NCI-H128 (cell line): ENCODE measurements around the gene DUSP8.
"Not testable (repeated sequence)": the region's sequence is repeated elsewhere in the genome, so short reads cannot be mapped to it uniquely, and the experiment has no call there.

ENCODE experiments used
- DNase-seq: peaks from one replicate; lab custom pipeline; 2025; ENCODE audit not compliant: unreplicated experiment; lab: John Stamatoyannopoulos, UW

Gene DUSP8

DNA sequence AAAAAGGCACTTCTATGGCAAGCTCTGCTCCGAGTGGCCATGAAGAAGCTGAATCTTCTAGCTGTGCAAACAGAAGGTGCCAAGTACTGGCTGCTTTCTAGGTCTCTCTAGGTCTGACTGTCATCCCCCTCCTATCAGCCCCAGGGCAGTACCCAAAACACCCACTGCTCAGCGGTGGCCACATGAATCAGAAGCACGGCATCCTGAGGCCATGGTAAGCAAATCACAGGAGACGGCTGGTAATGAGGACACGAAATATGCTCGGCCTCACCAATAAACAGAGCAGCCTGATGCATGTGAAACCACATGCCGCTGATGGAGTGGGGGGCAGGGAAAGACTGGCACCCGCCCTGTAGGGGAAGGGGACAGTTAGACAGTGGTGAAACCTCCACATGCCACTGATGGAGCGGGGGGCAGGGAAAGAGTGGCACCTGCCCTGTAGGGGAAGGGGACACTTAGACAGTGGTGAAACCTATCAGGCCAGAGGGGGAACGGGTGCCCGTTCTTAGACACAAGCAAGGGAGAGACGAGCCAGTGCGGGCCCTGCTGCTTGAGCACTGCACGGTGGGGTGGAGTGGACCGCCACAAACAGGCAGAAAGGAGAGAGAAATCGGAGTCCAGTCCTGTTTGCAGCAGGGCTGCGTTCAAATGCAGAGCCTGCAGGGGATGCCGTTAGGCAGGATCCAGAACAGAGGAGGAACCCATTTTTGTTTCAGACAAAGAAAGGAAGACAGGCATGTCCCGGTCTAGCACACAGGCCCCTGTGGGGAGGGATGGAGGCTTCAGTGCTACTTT, 55.6 kb downstream of the DUSP8 start:
- no peak for DNase-seq

DNA sequence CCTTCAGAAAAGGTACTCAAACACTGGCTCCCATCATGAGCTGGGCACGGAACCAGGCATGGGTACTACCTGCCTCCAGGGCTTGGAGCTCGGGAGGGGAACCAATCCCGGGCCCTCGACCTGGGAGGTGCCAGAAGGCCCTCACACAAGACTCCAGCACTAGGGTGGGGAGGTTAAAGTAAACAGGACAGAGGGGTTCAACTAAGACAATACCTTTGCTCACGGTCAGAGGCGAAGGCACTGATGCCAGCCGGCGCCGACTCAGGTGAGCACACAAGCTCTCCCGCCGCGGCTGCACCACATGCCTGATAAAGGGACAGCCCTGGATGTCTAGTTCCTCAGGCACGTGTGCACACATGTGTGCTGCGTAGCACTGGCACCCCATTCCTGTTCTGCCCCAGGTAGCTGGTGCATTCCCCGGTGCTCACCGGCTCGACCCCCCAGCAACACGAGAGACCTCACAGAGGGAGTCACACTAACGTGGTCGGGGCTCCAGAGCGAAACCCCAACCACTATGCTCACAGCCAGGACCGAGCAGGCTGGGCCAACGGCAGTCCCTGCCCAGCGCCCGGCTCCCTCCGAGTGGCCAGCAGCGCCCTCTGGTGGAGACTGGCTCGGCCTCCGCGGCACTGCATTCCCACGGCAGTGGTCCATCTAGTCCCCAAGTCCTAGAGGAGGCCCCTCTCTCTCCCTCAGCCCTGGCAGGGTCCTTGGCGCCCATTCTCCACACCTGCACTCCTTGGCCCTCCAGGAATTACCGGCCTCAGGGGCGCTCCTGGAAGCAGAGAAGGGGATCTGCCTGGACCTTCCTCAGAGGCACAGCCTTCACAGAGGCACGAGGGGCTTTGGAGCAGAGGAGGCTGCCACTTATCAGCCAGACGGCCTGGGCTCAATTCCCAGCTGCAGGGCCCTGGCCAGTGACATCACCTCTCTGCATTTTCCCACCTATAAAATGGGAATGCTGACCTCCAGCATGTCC, 56.7 kb downstream of the DUSP8 start:
- DNase-seq: peak; percentile 51

DNA sequence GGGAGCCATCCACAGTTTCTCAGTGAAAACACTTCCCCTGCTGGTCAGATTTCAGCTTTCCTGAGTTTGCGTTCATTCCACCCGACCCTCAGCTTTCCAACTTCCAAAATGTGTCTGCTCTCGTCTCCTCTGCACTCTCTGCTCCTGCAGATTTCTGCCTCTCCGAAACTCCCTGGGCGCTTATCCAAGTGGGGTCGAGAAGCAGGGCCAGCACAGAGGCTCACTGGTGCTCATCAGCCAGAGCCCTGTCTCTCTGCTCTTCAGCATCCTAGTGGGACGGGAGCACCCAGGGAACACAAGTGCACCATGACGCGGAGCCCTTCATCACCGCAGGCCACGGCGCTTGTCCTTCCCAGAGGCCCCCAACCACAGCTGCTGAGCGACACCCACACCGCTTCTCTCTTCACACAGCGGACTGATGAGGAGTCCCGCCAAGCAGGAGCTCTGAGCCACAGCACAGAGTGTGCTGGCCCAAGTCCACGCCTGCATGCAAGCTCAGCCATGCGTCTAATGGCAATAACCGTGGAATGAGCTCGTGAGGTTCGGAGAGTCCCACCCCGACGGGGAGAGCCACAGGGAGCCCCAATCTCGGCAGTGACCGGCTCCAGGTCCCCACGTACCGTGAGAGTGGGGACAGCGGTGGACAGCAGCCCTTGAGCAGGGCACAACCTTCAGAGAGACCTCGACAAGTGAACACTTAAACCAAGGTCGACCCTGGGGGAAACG, 57.6 kb downstream of the DUSP8 start:
- DNase-seq: no peak

DNA sequence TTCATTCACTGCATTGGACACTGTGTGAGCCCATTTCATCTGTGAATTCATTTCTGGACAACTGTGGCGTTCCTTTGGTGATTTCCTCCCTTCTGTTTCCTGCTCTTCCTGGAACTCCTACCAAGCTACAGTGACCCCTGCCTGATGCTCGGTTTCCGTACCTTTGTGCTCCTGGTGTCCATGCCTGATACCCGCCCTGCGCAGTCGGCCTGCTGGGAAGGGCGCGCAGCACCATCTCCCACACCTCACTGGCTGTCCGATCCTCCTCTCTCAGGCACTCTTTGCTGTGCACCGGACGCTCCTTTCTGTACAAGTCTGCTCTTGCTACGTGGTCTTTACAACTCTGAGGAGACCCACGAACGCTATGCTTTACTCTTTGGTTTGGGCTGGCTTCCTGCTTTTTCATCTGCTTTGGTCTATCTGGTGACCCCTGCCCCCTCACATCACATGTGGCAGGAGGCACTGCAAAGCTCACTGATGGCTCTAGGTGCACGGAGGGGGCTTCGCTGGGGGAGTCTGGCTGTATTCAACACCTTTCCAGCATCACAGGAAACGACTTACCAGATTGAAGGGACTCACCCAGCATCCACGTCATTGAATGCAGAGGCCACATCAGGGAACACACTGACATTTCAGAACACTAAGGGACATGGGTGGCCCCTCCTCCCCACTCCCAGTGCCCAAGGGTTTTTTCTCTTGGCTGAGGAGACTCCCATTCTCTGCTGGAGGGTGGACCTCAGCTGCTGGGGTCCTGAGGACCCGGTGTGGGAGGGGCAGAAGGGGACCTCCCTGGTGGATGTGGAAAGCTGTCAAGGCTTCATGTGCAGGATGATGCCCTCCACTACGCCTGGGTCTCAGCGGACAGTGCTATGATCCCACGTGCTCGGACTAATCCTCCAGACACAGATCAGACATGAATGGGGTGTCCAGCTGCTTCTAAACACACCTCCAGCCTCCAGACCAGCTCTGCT, 58.5 kb downstream of the DUSP8 start:
- DNase-seq: no peak

DNA sequence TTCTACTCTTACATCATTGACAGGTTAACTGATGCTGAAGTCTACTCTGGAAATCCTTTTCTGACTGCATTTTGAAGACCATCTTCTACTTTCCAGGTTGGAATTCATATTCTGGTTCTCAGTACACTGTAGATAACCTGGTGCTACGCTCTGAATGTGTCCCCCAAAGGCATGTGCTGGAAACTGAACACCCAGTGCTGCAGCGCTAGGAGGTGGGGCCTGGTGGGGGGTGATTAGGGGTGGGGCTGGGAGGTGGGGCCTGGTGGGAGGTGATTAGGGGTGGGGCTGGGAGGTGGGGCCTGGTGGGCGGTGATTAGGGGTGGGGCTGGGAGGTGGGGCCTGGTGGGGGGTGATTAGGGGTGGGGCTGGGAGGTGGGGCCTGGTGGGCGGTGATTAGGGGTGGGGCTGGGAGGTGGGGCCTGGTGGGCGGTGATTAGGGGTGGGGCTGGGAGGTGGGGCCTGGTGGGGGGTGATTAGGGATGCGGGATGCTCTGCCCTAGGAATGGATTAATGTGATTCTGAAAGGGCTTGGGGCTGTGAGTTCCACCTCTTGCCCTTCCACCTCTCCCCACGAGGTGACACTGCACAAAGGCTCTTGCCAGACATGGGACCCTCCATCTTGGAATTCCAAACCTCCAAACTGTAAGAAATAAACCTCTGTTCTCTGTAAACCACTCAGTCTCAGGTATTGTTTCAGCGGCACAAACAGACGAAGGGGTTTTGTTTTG, 59.4 kb downstream of the DUSP8 start:
- not testable (repeated sequence) for DNase-seq

DNA sequence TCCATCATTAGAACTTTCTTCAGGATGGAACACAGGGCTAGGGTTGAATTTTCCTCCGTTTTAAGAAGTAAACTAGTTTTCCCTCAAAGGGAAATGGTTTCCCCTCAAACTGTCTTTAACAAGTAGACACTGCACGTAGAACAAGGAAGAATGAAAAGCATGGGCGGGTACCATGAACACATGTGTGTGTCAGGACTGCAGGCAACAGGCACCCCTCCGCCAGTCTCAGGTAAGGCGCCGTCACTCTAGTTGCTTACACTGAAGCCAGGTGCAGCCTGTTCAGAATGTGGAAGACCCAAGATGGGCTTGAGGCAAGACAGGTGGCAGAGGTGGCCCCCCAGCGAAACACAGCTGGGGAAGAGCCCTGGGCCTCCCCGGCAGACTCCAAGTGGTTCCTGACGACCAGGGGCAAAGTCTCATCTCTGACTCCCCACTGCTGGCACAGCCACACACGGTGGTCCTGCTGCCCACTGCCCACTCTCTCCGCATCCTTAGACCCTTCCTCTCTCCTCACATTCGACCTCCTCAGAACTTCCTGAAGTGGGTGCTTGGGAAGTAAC, 60.1 kb downstream of the DUSP8 start:
- DNase-seq: no peak

DNA sequence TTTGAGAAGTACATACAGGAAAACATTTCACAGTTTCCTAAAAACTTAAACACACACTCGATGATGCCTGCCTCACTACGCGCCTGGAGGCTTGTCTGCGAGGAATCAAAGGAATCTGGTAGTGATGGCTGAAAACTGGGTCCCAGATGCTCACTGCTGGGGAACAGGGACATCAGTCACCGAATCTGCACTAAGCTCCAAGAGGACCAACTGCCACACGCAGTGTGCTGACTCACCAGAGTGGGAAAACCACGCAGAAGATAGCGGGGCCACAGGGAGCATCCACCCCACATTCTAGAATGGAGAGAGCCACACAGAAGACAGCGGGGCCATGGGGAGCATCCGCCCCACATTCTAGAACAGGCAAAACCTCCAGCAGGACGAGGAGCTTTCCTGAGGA, 61.1 kb downstream of the DUSP8 start:
- no peak for DNase-seq

DNA sequence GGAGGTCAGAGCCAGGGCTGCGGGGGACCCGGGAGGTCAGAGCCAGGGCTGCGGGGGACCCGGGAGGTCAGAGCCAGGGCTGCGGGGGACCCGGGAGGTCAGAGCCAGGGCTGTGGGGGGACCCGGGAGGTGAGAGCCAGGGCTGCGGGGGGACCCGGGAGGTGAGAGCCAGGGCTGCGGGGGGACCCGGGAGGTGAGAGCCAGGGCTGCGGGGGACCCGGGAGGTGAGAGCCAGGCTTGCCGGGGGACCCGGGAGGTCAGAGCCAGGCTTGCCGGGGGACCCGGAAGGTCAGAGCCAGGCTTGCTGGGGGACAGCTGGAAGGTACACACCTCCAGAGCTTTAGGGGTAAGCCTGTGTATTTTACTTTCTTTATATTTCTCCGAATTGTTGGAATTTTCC, 61.7 kb downstream of the DUSP8 start:
- DNase-seq: not testable (repeated sequence)

DNA sequence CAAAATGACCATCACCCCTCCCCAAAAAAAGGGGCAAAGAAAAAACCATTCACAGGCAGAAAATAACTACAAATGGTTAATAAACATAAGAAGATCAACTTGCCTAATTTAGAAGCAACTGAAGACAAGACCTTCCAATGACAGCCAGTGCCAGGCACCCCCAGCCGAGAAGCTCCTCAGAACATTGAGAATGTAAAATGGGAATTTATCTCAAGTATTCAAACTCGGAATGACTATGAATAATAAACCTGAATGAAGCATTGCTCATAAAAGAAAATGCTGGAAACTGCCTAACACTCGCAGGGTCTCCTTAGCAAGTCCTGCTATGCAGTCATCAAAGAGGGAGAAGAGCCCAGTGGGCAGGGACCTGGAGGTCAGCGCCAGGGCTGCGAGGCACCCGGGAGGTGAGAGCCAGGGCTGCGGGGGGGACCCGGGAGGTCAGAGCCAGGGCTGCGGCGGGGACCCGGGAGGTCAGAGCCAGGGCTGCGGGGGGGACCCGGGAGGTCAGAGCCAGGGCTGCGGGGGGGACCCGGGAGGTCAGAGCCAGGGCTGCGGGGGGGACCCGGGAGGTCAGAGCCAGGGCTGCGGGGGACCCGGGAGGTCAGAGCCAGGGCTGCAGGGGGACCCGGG, 62.3 kb downstream of the DUSP8 start:
- DNase-seq: no peak

DNA sequence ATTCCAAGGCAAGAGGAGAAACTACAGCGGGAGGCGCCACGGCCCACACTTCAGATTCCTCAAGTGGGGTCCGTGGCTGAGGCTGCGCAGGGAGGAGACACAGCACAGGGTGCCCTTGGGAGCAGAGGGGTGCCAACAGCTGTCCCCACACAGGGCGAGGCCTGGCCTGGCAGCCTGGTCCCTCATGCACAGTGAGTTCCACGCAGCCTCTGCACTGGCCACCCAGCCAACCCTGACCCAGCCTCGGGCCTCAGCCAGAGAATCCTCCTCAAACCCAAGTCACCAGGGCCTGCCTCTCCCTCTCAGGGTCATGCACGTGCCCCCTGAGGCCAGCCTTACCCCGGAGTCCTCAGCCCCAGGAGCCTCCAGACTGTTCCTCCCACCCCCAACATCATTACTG, 63.1 kb downstream of the DUSP8 start:
- no peak for DNase-seq

DNA sequence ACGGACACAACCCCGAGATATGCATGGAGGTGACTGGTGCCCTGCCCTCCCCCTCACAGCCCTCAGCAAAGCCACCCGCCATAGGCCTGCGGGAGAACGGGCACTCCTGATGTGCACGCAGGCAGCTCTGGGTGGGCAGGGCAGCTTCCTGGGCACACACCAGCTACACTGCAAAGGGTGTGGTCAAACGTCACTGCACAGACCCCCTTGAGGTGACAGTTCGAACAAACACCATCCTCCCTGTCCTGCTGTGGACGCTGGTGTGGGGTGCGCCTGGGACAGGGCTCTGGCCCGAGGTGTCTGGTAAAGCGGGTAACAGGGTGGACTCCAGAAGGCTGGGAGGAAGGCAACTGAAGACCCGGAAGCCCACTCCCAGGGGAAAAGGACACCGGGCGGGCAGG, 63.6 kb downstream of the DUSP8 start:
- DNase-seq: no peak

DNA sequence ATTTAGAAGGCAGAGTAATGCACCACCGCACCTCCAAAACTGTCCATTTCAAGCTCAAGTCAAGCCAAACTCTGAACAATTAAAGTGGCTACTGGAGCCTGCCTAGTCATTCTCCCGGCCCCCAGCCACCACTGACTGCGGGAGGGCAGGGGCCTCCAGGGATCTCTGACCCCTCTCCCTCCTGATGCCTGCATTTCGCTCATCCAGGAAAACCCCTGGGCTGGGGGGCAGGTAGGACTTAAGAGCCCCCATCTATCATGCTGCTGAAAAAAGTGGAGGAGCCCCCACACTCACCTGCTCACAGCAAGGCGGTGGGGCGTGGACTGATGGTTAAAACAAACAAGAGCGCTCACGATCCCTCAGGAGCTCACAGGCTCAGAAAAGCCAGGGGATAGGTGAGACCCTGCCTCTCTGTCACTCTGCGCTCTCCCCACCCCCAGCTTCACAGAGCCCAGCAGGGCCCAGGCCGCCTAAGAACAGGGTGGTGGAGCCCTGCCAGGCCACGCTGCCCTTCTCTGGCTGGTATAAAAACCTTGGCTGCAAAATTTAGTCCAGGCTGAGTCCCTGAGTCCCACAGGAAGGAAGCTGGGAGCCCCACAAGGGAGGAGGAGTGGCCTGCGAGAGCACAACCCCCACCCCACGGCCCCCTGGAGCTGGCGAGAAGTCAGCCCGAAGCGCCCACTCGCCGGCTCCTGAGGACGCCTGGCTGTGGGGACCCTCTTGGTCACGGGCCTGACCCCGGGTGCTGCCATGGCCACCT, 64.5 kb downstream of the DUSP8 start:
- DNase-seq: no peak

DNA sequence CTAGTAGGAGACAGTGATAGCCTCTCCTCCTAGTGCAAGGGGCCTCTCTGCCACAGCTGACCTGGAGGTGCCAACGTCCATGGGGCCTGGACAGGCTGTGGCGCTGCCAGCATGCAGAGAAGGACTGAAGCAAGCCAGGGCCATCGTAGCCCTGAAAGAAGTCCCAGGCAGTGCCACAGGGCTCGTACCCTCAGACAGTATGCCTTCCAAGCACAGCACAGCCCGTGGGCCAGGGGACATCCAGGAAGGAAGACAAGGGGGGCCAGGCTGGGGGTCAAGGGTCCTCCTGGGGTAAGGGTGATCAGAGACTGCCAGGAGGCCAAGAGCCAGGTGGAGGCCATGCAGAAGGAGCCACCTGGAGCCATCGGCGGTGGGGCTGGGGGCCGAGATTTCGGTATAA, 65.1 kb downstream of the DUSP8 start:
- DNase-seq: no peak

DNA sequence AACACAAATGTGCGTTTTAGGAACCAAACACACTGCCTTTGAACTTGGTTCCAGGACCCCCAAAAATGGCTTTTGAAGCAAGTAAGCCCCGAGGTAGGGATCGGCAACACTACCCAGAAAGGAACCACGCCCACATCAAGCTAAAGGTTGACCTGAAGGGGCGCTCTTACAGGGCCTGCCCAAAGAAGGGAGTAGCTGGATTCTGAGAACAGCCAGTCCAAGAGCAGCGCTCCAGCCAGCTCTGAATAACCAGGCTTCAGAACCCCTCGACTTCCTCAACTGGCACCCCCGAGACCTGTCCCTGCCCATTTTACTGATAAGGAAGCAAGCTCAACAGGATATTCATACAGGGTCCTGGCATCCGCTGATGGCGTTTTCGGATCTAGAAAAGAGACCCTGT, 66.6 kb downstream of the DUSP8 start:
- DNase-seq: no peak

DNA sequence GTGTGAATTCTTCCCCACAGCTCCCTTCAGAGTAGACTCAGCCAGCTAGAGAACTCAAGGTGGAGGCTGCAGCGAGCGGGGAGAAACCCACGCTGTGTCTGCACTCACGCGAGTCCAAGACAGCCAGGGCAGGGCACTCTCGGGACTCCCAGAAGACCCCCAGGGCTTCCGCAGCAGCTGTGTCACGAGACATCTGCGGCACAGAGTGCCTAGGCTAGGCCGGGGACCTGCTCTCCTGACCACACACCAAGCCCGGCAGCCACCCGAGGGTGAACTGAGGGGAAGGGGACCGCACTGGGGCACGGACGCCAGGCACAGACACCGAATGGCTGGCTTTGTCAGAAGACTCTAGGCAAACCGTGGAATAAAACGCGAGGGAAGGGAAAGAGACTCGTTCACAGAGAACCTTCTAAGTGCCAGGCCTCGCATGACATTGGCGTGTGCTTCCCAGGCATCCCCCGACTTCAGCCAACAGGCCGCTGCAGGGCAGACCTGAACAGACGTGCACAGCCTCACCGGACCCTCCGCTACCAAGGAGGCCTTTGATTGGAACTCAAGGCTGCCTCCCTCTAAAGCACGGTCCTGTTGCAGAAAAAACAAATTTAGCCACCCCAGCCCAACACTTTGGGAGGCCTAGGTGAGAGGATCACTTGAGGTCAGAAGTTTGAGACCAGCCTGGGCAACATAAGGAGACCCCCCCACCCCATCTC, 67.3 kb downstream of the DUSP8 start:
- no peak for DNase-seq

DNA sequence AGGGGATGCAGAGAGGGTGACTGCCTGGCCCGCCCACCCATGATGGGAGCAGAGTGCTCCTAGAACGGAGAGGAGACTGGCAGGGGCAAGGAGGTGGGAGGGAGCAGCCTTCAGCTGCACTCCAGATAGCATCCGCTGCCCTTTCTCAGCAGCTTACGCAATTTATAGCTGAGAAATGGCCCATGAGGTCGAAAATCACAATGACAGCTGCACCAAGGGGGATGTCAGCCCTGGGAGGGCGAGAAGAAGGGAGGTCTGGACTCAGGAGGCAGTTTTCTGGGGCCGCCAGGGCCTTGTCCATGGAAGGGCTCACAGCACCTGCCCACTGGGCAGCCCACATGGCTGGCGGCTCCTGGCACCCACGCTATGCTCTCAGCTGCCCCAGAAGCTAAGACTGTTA, 67.9 kb downstream of the DUSP8 start:
- DNase-seq: no peak
